HG03342 (cell line): ENCODE data around the gene NFATC1.

ENCODE experiments used
- ATAC-seq: cut with Tn5 transposase; IDR thresholded peaks from one replicate; pipeline ENCODE4 v1.9.1; 2021; ENCODE audit warnings: mild to moderate bottlenecking, moderate library complexity; ENCODE audit not compliant: unreplicated experiment

NFATC1 gene

GRCh38 chr18:79436556-79437275 is 41.0 kb downstream of the NFATC1 start:
- ATAC-seq: no peak

- no peak for ATAC-seq
Observed at GRCh38 chr18:79438089-79438897, 42.6 kb downstream of the NFATC1 start.

- ATAC-seq: no peak
Observed at GRCh38 chr18:79438898-79439627, 43.3 kb downstream of the NFATC1 start.

GRCh38 chr18:79439628-79440023 is 43.9 kb downstream of the NFATC1 start:
- ATAC-seq: no peak

- no peak for ATAC-seq
Observed at GRCh38 chr18:79440316-79441110, 44.8 kb downstream of the NFATC1 start.

GRCh38 chr18:79441420-79441819 is 45.7 kb downstream of the NFATC1 start:
- ATAC-seq: no peak

GRCh38 chr18:79442508-79443221 is 46.9 kb downstream of the NFATC1 start:
- ATAC-seq: no peak

DNA sequence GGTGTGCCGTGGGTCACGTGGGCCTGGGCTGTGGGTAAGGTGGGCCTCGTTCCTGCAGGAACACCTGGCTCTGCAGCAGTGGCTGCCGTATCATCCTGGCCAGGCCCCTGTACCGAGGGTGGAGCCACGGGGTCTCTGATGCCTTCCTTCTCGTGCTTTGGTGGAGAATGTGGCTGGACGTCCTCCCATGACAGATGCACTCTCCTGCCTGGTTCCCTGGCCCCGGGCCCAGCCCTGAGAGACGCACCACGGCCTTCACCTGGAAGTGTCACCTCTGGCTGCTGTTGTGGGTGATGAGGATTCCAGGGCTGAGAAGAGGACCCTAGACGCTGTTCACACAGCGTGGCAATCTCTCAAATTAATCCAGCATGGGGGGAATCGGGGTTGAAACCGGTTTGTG is 49.5 kb downstream of the NFATC1 start:
- no peak for ATAC-seq

GRCh38 chr18:79445696-79446561 is 50.2 kb downstream of the NFATC1 start:
- no peak for ATAC-seq

- no peak for ATAC-seq
Observed at GRCh38 chr18:79446931-79447330, 51.2 kb downstream of the NFATC1 start.

DNA sequence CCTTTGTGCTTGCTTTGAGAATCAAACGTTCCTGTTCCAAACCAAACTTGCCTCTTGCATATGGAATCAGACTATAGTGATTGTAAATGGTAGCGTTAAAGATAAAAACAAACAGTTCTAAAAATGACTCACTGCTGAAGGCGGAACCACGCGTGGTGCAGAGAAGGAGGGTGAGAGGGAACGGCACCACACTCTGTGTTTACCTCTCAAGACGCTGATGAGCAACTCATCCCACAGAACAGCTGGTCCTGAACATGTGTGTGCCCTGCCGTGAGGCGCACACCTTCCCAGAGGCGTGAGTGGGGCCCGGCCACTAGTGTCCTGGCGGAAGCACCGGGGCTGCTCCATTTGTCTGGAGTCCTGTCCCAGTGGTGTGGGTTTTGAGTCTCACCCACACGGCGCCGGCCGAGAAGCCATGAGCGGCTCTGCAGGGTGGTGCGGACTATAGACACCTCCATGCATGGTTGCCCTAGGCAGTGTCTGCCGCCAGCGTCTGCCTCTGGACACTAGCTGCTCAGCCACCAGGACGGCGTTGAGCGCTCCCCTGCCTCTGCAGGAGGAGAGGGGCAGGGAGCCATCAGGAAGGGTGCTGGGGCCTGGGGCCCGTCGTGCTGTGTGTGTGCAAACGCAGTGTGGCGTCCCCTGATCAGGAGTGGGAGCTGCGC is 52.1 kb downstream of the NFATC1 start:
- no peak for ATAC-seq

GRCh38 chr18:79448621-79449020 is 52.9 kb downstream of the NFATC1 start:
- no peak for ATAC-seq

- no peak for ATAC-seq
Observed at GRCh38 chr18:79449551-79450288, 54.0 kb downstream of the NFATC1 start.

- ATAC-seq: no peak
Observed at GRCh38 chr18:79450289-79451080, 54.8 kb downstream of the NFATC1 start.

- ATAC-seq: no peak
Observed at GRCh38 chr18:79451237-79452125, 55.8 kb downstream of the NFATC1 start.
